Forelimb muscle (tissue), 1 donor: Measurements from ENCODE around the gene NID2. TPM values are rescaled to one million over a fixed set of nuclear protein-coding genes. Genes with fewer than 3 reads are reported as not detected.

Experiments
- DNase-seq: peaks from one replicate; pipeline ENCODE4 v3.0.0-alpha.2; 2013; ENCODE audit warnings: low read depth
- polyA plus RNA-seq: library from polyadenylated mRNA; unstranded; fragments of 120-200 nt; gene quantifications from one replicate; pipeline ENCODE4 v1.2.1, GENCODE V29; 2013; ENCODE audit not compliant: insufficient read length

The NID2 gene
- polyA plus RNA-seq, 1 donor: 71.7 TPM

DNA sequence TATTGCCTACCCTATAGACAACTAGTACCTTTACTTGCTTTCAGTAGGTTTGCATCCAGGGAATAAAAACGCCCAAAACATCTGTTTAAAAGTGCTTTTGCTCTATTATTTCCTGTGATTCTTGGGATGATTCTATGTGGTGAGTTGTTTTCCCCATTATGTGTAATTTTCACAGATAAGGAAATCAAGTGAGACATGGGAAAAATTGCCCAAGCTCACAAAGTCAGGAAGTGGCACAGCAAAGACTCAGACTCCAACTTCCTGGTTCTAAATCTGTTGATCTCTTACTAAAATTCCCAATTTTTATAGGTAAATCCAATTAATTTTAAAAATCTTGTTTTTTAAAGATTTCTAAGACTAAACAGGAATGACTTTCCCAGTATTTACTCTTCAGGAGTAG lies 39.0 kb downstream of the NID2 start:
- DNase-seq: no peak

DNA sequence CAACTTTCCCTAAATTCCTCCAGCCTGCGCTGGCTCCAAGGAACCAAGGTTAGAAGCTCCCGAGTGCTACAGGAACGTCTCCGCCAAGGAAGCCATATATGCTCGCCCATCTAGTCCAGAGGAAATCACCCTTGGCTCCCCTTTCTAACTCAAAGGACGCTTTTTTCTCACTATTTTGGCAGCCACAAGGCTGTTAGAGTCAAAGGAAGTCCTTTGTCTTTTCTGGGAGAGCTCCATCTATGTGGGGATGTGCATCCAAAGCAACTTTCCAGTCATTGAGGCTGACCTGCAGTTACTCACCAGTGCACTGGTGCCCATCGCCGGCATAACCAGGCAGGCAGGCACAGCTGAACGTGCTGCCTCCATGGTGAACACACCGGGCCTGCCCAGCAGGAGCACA lies 42.0 kb downstream of the NID2 start:
- DNase-seq: peak; percentile 54

DNA sequence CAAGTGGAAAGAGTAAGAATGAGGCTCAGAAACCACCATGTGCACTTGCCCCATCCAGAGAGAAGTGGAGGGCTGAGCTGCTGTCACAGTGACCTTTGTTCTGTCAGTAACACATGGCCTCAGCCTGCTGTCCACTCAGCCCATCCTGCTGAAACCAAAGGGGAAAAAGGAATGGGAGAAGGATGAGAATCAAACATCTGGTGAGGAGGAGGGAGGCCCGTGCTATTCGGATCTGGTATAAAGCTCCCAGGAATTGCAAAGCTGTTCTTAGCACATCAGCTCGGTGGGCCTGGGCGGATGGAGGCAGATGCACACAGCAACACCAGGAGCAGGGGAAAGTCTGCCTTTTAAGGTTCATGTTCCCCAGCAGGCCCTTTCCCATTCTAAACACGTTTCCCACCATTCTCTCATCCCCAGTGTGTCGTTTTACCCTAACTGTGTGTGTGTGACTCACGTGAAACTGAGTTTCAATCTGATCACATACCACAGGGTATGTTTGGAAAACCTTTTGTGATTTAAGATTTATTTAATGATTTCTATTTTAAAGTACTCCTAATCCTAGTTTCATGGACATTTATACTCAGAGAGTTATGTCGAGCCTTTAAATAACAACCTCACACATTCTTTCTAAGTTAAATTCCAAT lies 42.7 kb downstream of the NID2 start:
- DNase-seq: no peak

GRCh38 chr14:52025310-52025709 lies 43.5 kb downstream of the NID2 start:
- DNase-seq: no peak

- DNase-seq: peak; percentile 71
These were observed 45.3 kb downstream of the NID2 start for GRCh38 chr14:52023518-52023917.

- DNase-seq: no peak
These were observed 46.8 kb downstream of the NID2 start for GRCh38 chr14:52021957-52022600.

GRCh38 chr14:52020866-52021717 lies 47.8 kb downstream of the NID2 start:
- no peak for DNase-seq

DNA sequence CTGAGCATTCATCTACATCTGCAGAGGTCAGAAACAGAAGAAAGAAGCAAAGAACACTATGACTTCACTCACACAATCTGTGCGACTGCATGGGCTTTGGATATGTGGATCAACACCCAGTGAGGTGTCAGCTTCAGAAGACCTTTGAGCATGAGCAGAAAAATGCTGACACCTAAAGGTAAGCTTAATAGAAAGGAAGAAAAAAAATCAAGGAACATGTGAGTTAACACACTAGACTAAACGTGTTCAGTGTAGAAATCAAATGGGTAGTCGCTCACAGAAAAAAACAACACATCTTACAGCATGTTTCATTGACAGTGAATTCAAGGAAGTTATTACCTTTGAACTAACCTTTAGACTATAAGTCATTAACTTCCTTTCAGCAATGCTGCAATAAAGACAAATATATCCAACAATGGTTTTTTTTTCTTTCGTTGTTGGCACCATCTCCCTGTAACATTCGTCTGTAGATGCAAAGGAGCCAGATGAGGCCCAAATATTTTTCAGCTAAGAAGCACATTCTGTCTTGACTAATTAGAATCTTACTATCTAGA lies 48.6 kb downstream of the NID2 start:
- DNase-seq: no peak

- no peak for DNase-seq
These were observed 49.9 kb downstream of the NID2 start for GRCh38 chr14:52018970-52019369.

DNA sequence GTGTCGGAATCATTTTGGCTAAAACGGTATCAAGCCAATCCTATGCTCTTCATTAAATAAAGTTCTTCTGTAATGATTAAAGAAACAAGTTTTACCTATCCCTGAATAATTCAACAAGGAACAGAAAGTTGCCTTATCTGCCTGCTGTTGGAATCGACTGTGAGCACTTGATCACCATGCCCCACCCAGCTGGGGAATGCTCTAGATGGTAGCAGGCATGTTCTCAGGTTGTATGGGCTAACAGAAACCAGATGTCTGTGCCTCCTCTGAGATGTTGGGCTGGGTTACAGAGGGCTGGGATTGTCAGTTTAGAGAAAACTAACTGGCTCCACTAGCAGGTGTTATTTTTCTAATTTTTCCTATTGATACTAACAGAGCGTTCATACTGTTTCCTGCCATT lies 50.6 kb downstream of the NID2 start:
- DNase-seq: no peak

DNA sequence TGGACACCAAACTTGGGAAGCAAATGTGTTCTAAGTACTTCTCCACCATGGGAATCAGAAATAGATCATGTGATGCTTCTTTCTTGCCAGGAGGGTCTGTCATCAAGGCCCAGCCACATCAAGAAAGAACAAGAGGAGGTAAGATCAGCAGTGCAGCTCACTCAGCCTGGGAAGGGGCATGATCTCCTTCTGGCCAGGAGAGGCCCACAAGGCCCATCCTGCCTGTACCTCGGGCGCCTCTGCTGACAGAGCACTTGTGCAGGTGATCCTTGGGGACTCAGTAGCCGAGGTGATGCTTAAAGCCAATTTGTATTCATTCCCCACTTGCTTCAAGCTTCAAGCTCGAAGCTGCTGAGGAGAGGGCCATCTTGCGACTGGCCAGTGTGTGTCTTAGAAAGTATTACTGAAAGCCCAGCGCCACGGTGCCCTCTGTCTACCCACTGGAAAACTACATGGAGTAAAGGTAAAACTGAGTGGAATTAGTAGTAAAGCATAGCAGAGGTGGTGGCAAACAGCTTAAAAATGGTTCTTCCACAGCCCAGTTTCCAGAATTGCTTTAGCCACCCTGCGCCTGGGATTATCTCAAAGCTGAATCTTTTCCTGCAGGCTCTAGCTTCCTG lies 53.3 kb downstream of the NID2 start:
- no peak for DNase-seq

- DNase-seq: no peak
These were observed 54.1 kb downstream of the NID2 start for GRCh38 chr14:52014601-52015267.

DNA sequence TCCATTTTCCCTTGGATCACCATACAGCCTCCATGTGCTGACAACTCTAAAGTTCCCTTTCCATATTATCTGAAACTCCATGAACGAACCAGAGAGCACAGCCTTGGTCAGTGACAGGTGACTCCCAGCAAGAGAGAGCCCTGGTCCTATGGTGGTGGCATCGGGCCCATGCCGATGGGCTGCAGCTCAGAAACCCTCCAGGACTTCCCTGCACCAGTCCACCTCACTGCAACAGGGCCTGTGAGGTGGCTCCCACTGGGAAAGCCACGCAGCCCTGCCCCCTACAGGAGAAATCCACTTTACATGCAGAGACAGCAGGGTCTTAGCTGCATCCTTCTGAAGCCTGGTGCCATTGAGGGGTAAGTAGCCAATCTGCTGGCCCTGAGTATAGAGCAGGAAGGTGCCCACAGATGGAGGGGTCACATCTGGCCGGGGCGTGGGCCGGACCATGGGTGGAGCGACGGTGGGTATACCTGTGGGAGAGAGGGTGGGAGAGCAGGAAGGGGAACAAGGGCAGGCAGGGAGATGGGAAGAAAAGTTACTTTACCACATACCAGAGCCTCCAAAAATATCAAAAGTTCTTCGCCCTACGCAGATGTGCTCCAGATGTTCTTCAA lies 54.8 kb downstream of the NID2 start:
- DNase-seq: no peak

- DNase-seq: no peak
These were observed 56.2 kb downstream of the NID2 start for GRCh38 chr14:52012635-52013034.

- DNase-seq: no peak
These were observed 57.3 kb downstream of the NID2 start for GRCh38 chr14:52011523-52011922.

DNA sequence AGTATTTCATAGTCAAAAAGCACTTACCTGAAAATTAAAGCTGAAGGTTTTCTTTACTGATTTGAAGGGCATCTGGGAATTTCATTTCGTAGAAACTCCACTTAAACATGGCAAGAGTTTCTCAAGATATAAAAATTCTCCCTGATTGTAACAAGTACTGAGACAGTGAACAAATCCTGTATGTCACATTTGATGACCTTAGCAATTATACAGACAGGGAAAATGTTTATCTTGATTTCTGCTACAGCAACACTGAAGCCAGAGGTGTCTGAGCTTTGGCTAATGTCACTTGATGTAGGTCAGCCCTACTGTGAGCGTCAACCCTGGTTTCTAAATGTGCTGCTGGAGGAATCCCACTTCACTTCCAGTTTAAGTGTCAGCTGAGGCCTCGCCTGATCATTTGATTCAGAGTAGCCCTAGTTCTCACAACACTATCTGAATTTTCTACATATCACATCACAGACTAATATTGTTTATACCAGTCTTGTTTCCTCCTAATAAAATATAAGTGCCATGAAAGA lies 58.6 kb downstream of the NID2 start:
- no peak for DNase-seq

GRCh38 chr14:52008136-52008535 lies 60.7 kb downstream of the NID2 start:
- DNase-seq: no peak

GRCh38 chr14:52007637-52008036 lies 61.2 kb downstream of the NID2 start:
- no peak for DNase-seq

DNA sequence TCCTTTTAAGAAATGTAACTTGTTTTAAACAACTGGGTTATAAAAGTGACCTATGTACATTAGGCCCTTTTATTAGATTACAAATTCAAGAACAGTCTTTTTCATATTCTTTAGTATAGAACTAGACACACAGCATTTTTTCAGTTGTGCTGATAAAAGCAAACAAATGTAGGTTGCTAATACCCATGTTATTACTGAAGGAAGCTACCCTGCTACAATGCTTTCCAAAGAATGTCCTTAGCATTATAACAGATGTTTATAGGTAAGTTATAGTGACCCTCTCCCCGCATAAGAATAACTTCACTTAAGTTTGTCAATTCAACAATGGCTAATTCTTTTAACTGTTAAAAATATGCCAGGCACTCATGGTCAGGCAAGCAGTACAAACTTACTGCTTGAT lies 61.6 kb downstream of the NID2 start:
- DNase-seq: no peak

- no peak for DNase-seq
These were observed 62.5 kb downstream of the NID2 start for GRCh38 chr14:52006361-52006760.

DNA sequence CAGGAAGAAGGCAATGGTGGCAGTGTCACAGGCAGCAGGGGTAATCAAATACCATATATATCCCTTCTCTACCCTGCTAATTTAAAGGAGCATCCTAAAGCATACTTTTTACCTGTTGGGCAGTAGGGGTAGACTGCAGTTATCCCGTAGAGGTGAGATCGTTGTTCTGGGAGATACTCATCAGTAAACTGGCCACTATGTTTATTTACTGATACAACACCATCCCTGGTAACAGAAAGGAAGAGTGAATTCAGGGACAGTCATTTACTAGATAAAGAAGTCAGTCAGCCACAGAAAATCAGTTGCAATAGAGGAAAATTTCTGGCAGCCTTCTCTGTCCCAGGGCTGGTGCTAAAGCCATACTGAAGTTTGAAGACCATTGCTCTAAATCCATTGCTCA lies 63.2 kb downstream of the NID2 start:
- no peak for DNase-seq
